ENCODE results near the gene HDHD5. TPM values are rescaled to one million over a fixed set of nuclear protein-coding genes. Genes with fewer than 3 reads are reported as not detected.

Gene HDHD5
- total RNA-seq, 1 experiment from 2014 or later: 59.4 TPM

GRCh38 chr22:17109976-17110375 lies 49.1 kb downstream of the HDHD5 start:
- ChIA-PET CTCF (no interaction called here), POLR2A (ENCODE audit: low non-redundant PET) (no interaction called here)
- Histone ChIP-seq H3K4me1 (ENCODE audit: insufficient read depth, low read length, poor library complexity, severe bottlenecking) (no peaks in the 10 kb centered on the region), H3K4me3 (ENCODE audit: low read depth, low read length, poor library complexity, severe bottlenecking) (no peak overlapping the region), H3K36me3 (ENCODE audit: insufficient read depth, low read length, poor library complexity, severe bottlenecking) (no peaks in the 10 kb centered on the region), H3K27me3 (replicated peaks; ENCODE audit: insufficient read depth, low read depth, low read length, poor library complexity) (no peaks in the 10 kb centered on the region), H3K27ac (ENCODE audit: low read depth, low read length, poor library complexity, severe bottlenecking) (no peak overlapping the region), H3K9me3 (ENCODE audit: low read depth, low read length, poor library complexity, severe bottlenecking) (no peaks in the 10 kb centered on the region)
- TF ChIP-seq CTCF (conservative IDR thresholded peaks at IDR 0.05; ENCODE audit: low read depth, low read length) (no peak), EZH2 (IDR thresholded peaks at IDR 0.05; ENCODE audit: borderline replicate concordance, low read depth, low read length, poor library complexity, severe bottlenecking) (no peak)
- no peak for DNase-seq (ENCODE audit: low spot score)
- BruUV-seq (replicated peaks): no TSS peak
- intact Hi-C loops (cut with micrococcal nuclease; ENCODE audit: unreplicated experiment): loop anchor here (10.0 kb wide), 1 partner anchor 395 kb away; no protein-coding TSS in a partner anchor

GRCh38 chr22:17109113-17109865 lies 49.8 kb downstream of the HDHD5 start:
- Histone ChIP-seq H3K4me1 (ENCODE audit: insufficient read depth, low read length, poor library complexity, severe bottlenecking) (no peaks in the 10 kb centered on the region), H3K27ac (ENCODE audit: low read depth, low read length, poor library complexity, severe bottlenecking) (no peak overlapping the region), H3K36me3 (ENCODE audit: insufficient read depth, low read length, poor library complexity, severe bottlenecking) (no peaks in the 10 kb centered on the region), H3K4me3 (ENCODE audit: low read depth, low read length, poor library complexity, severe bottlenecking) (no peak overlapping the region), H3K9me3 (ENCODE audit: low read depth, low read length, poor library complexity, severe bottlenecking) (no peaks in the 10 kb centered on the region), H3K27me3 (replicated peaks; ENCODE audit: insufficient read depth, low read depth, low read length, poor library complexity) (no peaks in the 10 kb centered on the region)
- intact Hi-C loops (cut with micrococcal nuclease; ENCODE audit: unreplicated experiment): no loop called here
- ChIA-PET POLR2A (ENCODE audit: low non-redundant PET) (no interaction called here), CTCF (no interaction called here)
- no TSS peak for BruUV-seq (replicated peaks)
- TF ChIP-seq EZH2 (IDR thresholded peaks at IDR 0.05; ENCODE audit: borderline replicate concordance, low read depth, low read length, poor library complexity, severe bottlenecking) (no peak), CTCF (conservative IDR thresholded peaks at IDR 0.05; ENCODE audit: low read depth, low read length) (no peak)
- no peak for DNase-seq (ENCODE audit: low spot score)

GRCh38 chr22:17108256-17109112 lies 50.6 kb downstream of the HDHD5 start:
- Histone ChIP-seq H3K4me3 (ENCODE audit: low read depth, low read length, poor library complexity, severe bottlenecking) (no peak overlapping the region), H3K27me3 (replicated peaks; ENCODE audit: insufficient read depth, low read depth, low read length, poor library complexity) (no peaks in the 10 kb centered on the region), H3K36me3 (ENCODE audit: insufficient read depth, low read length, poor library complexity, severe bottlenecking) (no peaks in the 10 kb centered on the region), H3K4me1 (ENCODE audit: insufficient read depth, low read length, poor library complexity, severe bottlenecking) (no peaks in the 10 kb centered on the region), H3K9me3 (ENCODE audit: low read depth, low read length, poor library complexity, severe bottlenecking) (no peaks in the 10 kb centered on the region), H3K27ac (ENCODE audit: low read depth, low read length, poor library complexity, severe bottlenecking) (no peak overlapping the region)
- TF ChIP-seq CTCF (conservative IDR thresholded peaks at IDR 0.05; ENCODE audit: low read depth, low read length): no peak
- no peak for DNase-seq (ENCODE audit: low spot score)
- BruUV-seq (replicated peaks): no TSS peak
- ChIA-PET POLR2A (ENCODE audit: low non-redundant PET) (no interaction called here), CTCF (no interaction called here)
- intact Hi-C loops (cut with micrococcal nuclease; ENCODE audit: unreplicated experiment): no loop called here
